NCI-H345 (cell line): ENCODE results near the gene FGFBP1.

Source experiments
- DNase-seq: peaks from one replicate; lab custom pipeline; 2025; lab: John Stamatoyannopoulos, UW

The FGFBP1 gene

DNA sequence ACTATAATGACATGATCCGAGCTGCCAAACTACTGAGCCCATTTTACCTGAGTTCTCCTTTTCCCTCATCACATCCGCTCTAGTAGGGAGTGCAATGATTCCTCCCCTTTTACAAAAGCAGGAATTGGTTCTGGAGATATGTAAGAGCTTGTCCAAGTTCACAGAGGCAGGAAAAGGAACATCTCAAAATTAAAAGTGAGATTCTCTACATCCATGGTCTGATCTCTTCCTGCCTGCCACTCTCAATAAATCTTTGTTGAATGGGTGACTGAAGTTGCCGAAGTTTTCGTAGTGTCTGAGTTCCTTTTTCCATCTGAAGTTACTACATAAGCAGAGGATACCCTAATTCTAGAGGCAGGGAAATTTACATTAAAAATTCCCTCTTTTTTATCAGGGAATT lies at the start of gene FGFBP1:
Gene FGFBP1 (minus strand): TSS at position 101 of the 400 bp plus-strand sequence. CDS start 2,108 bp downstream, outside the sequence.
- no peak for DNase-seq

DNA sequence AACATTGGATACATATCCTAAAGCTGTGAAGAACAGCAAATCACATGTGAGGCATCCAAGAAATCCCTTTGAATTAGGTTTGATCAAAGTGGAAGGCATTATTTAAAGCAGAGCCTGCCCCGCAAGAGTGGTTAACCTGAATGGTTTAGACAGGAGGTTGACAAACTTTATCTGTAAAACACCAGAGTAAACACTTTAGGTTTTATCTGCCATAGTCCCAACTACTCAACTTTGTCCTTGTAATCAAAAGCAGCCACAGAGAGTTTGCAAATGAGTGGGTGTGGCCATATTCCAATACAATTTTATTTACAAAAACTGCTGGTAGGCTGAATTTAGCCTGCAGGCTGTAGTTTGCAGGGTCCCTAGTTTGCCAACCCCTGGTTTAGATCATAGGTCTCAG lies 49.7 kb upstream of the FGFBP1 start:
- DNase-seq = no peak

DNA sequence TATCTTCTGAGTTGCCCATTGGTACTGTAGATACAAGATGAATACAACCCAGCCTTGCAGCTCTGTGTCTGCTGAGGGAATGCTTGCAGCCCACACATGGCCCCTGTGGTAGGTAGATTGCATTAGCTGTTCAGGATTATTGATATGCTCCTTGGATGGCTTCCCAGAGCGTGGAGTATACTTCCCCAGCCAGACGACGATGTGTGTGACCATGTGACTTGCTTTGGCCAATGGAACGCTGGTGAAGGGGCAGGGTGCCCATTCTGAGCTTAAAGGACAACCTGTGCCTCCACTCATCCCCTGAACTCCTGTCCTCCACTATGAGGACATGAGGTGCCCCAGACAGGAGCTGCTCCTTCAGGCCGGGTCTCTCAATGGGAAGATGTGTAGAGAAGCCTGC lies 48.4 kb upstream of the FGFBP1 start:
- no peak for DNase-seq

DNA sequence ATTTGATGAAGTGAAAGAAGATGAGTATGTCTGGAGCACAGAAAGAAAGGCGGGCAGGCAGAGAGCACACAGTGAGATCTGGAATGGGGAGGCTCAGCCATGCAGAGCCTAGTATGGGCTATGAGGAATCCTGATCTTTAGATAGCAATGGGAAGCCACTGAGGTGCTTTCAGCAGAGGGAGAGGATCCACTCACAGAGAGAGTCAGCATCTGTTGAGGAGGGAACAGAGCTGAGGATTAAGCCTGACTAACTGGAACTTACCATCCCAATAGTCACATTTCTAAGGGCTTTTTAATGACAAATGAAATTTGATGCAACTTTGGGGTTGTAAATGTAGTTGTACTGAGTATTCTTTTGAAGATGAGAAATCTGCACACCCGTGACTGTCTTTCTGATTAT lies 45.1 kb upstream of the FGFBP1 start:
- no peak for DNase-seq

DNA sequence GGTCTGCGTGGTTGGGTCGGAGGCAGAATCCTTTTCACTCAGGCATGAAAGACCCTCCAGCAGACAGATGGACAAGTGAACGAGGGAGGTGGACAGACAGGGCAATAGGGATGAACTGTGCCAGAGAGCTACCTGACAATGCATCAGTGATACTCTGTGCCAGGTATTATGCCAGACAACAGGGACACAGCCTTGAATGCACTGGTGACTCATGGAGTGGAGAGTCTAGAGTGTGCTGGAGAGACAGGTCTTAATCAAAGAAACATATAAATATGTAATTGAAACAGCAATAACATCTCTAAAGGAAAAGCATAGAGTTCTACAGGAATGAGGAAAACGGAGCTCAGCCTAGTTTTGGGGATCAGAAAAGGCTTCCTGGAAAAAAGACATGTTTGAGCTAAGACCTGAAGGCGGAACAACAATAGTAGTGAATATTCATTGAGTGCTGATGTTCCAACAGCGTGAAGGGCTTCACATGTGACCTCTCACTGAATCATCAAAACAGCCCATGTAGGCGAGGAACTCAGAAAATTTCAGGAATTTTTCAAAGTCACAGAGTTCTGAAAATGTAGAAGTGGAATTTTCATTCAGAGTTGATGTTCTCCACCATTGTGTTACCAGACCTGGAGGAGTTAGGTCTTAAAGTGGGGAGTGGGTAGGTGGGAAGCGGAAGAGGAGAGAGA lies 44.4 kb upstream of the FGFBP1 start:
- no peak for DNase-seq

DNA sequence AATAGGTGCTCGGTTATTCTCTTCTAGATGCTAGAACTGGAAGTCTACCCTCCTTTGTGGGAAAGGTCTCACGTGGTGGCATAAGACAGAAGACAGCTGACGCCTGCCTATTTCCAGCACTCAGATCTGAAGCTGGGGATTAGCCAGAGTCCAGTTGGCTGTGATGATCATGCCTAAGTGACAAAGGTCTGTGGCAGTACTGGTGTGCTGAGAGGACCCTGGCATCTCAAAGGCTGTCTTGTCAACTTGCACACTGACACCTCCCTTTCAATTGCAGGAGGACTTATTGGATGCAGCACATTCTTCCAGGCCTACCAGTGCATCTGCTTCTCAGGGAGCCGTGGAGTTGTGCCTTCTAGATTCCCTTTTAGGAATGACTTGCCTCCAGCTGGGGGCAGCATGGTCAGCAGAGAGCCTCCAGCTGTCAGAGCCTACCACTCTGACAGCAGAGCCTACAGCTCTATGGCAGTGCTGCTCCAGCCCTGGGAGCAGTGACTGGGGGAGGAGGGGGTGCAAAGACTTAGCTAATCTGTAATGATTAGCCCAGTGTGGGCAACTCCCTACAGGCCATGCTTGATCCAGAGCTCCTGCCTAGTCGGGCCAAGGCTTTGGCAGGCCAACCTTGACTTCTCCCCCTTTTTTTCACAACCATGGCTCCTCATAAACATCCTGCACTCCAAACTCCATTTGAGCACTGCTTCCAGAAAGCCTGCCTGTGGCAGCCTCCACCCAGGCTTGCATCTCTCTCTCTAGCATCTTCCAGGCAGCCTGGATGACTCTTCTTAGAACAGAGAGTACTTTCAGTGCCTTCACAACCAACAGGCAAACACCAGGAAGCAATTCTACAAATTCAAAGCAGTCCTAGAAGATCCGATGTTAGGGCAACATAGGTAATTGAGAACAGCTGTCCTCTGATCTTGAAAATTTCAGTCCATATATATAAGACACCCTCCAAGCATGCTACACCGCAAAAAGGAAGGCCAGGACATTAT lies 38.2 kb upstream of the FGFBP1 start:
- DNase-seq = no peak

DNA sequence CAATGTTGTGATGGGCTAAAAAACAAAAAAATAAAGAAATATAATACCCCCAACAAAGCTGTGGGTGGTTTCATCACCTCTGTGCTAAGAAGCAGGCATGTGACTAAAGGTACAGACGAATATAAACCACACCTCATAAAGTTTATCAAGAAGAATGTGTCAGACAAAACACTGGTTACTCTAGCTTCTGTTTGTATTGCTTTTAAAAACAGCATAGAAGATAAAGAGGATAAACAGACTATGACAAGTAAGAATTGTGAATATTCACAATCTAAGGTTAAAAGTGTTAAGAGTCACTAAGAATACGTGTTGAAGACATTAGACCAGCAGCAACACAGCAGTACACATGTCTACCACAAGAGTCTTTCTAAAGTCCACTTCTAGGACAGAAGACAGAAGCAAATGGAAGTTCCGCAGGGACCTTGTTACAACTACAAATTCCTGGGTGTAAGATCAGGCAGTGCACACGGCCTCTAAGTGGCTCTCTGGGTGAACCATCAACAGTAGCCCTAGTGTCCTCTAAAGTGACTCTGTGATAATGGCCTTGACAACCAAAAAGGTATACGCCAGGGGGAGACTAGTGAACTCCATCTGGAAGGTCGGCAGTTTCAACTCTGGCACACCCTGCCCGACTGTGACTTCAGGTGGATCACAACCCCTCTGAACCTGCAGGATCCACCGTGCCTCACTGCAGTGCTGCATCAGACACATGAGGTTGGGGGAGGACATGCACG lies 32.7 kb upstream of the FGFBP1 start:
- no peak for DNase-seq

DNA sequence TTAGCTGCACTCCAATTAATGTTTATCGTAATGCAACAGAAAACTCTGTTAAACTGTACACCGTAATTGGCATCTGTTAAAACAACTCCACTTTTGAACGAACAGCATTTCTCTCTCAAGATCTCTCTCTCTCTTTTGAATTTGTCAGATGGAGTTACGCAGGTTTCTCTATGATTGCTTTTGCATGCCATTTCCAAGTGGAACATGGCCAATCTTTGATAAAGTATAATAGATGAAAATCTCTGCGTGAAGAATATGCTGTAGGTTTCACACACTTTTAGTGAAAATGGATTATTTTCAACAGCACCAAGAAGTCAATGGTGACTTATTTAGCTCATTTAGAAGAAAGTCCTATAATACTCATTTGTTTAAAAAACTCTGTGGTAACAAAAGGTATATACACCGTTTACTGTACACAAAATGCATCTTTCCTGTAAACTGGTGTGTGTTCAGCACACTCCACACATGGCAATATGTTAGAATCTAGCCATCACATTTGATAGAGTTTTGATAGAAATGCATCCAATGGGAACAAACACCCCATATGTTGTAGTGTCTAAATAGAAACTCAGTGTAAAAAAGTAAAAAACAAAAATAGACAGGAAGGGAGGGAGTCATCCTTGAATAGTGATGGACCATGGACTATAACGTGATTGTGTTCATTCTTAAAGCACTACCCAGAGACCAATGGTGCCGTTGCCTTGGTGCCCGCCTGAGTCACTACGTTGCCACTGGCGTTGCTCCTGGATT lies 30.2 kb upstream of the FGFBP1 start:
- no peak for DNase-seq

DNA sequence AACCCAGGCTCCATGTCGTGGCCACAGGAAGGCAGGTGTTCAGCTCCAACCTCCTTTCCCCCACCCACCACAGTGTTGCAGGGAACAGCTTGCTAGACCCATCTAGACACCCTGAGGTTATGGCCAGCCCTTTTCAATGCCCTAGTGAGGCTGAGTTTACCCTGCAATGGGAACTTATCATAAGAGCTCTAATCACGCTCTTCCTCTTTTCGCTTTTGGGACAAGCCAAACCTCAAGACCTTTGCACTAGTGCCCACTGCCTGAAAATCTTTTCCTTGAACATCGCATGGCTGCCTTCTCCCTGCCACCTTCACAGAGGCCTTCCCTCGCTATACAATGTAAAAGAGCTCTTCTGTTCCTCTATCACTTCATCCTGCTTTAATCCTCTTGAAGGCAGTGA lies 26.8 kb upstream of the FGFBP1 start:
- no peak for DNase-seq

DNA sequence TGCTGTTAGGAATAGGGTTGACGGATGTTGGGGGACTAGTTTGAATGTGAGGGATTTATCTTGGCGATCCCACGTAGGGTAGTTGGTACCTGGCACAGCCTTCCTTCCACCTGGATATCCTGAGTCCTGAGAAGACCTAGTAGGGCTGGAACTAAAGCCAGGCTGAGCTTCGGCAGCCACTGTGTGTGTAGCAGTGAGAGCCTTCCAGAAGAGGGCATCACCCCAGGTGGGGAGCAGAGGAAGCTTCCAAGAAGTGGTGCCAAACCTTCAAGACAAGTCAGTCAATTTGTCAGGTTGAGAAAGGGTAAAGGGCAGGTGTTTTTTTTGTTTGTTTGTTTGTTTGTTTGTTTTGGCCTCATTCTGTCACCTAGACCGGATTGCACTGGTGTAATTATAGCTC lies 25.6 kb upstream of the FGFBP1 start:
- DNase-seq = no peak

DNA sequence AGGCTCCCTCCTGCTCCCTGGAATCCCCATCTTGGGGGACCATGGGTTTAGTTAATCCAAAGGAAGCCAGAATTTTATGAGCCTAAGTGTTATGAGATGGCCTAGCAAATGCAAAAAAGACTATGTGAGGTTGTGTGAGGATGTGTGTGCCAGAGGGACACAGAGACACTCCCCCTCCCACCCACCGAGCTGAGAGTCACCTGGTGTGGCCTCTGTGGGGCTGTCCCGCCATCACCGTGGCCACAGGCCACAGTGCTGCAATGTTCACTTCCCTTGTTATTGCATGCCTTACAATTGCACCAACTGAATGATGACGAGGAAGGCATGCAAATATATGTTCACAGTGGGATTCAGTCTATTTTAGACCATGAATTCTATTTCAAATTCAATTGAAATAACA lies 25.0 kb upstream of the FGFBP1 start:
- no peak for DNase-seq

DNA sequence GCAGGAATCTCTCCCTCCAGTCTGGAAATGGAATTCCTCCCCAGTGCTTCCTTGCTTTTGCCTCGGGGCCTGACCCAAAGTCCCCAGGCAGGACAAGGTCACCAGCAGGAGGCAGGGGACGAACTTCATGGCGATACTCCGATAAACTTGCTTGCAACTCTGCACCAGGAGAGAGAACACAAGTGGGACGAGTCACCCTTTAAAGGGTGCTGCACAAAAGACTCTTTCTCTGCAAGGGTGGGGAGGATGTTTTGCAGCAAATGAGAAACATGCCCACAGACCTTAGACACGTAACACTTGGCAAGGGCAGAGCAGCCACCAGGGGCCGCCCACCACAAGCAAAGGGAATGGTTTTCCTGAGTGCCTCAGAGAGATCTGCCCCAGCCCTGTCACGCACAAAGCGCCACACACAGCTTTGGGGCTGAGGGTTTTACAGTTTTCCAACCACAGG lies 24.5 kb upstream of the FGFBP1 start, which contains the start of gene FGFBP2:
Gene FGFBP2 (minus strand): TSS at position 175 of the 451 bp plus-strand sequence. CDS start 46 bp downstream, at position 129.
- DNase-seq = no peak

DNA sequence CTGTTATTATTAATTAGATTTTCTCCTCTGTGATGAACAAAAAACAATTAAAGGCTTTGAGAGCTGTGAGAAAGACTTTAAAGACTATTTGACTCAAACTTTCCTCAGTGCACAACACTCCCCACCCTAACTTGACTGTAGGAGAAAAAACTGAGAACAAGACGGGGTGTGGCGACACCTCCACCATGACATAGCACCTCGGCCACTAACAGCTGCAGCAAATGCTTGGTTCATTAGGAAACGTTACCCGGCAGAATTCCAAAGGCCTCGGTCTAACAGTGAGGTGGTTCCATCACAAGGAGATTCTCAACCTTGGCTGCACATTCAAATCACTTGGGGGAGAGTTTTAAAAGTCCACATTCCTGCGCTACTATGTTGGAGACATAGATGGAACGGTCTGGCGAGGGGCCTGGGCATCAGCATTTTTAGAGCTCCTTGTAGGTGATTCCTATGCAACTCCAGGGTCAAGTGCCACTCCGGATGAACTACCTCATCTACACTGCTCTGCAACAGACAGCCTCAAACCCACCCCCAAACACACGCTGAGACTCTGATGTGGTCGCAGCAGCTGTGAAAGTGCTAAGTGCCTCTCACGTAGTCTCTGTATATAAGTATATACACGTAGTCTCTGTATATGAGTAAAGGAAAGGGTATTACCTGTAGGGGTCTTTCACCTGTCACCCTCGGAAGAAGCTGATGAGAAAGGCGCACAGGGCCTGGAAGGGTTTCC lies 23.4 kb upstream of the FGFBP1 start:
- no peak for DNase-seq

DNA sequence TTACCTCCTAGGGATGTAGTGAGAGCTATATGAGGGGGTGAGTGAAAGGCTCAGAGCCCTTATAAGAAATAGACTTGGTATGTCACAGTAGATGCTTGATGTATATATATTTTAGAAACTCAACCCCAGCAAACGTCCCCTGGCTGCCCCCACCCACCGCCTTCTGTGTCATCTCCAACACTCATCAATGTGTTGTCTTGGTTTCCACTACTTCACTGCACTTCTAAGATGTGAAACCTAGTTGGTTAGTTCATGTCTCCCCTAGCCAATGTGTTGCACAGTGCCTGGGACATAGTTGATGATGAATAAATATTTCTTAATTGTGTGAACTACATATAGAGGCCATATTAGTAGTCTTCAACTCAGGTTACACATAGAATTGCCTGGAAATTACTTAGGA lies 20.0 kb upstream of the FGFBP1 start:
- DNase-seq = no peak

DNA sequence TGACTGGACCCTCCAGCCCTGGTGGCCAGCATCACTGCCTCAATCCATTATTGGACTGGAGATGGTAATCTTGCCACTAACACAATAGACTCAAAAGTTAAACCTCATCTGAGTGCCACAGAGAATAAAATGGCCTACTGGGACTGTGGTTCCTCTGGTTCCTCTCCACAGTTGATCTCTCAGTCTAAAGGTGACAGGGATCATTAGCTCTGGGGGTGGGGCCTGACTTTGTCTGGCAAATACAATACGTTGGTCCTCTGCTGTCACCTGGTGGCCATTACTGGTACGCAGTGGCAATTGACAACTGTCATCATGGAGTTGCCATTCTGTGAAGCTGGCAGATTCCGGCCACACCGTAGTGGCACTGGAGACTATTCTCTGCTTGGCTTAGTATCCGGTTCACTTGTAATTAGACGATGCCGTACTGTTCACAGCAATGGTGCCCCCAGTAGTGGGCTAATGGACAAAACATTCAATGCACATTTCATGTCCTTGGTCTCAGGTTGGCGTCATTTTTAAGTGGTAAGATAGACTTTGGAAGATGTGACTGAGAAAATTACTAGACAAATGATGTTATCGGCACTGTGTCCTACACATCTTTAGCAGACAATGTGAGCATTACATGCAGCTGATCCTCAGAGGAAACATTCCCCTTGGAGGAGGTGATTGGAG lies 17.8 kb upstream of the FGFBP1 start:
- peak; percentile 59 for DNase-seq

DNA sequence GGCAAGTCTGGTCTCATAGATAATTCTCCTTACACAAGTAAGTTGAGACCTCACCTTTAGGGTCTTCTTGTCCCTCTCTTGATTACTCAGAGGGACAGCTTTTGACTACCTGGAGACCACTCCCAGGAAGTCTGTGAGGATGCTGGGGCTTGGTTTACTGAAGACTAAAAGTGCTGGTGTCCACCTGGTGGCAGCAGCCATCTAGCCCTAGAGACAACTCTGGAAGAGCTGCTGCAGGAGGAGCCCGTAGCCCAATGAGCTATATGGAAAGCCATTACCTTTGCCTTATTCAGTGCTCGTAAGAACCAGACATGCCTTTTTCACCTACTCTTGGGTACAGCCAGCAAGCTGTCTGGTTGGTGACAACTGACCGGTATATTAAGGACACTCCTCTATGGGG lies 17.1 kb upstream of the FGFBP1 start:
- DNase-seq = no peak

DNA sequence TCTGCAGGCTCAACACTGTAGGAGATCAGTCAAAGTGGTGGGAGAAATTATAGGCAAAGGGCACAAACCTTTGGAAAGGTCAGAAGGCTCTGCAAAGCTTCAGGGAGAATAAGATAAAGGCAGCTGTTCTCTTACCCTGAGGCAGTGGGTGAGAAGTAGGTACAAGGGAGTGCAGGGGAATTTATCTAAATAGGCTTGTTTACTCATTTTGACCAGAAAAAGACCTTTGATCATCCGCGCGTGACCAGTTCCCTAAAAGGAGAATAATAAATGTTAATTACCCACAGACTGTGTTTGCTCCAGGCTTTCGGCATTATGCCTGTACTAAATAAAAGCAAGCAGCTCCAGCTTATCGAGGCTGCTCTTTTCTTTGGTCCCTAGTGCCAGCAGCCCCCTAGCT lies 15.1 kb upstream of the FGFBP1 start:
- no peak for DNase-seq

DNA sequence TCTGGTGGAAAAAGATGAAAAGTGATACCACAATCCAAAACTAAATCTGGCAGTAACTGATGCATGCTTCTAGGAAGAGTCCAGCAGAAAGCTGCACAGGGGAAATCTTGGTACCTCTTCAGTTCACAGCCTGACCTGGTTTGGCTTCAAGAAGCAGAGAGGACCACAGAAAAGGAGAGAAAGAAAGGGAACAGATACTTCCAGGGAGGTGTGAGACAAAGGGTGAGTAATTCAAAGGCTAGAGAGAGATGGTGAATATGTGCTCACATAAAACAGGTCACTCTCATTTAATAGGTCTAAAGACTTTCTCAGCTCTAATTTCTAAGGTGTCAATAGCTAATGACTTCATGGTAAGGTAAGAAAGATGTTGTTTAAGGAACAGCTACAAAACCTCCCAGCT lies 13.2 kb upstream of the FGFBP1 start:
- no peak for DNase-seq

DNA sequence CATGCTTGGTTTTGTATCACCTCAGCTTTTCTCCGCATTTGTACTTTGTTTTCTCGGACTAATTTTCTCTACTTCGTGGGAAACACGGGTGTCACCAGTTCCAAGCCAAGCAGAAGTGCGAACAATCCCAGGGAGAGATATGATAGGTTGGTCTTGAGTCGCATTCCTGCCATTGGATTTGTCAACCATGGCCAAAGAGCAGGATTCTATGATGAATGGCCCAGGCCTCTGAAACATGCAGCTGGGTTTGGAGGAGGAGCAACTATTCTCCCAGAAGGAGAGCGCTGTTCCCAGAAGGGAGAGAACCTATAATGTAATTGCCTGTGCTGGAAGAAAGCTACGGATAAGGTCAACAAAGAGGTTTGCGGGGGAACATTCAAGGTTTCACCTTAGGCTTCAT lies 10.3 kb upstream of the FGFBP1 start:
- DNase-seq = no peak

DNA sequence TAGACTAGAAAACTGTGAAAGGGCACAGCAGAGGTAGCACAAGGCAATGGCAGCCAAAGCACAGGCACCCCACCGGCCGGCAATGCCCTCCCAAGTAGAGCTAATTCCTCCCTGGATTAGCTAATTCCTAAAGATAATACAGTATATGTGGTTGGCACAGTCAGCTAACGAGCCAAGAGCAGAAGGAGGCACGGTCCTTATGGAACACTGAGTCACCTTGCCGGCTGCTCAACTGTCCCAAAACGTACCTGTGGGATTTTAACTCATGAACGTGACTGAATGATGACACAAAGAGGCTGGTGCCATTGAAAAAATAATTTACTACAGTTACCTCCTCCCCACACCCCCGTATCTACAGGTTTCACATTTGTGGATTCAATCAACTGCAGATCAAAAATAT lies 9.1 kb upstream of the FGFBP1 start:
- no peak for DNase-seq
